T-helper 1 cell treated with Interleukin-12 subunit alpha and Interleukin-12 subunit beta and Interleukin-4 antibody, amounts not matched to agents 30 ng/mL and 1 ng/mL, for 36 hours (primary cell): ENCODE results near the gene GOLGA6L10. TPM values are rescaled to one million over a fixed set of nuclear protein-coding genes. Genes with fewer than 3 reads are reported as not detected.
"Not testable (repeated sequence)": the region's sequence is repeated elsewhere in the genome, so short reads cannot be mapped to it uniquely, and the experiment has no call there.

Experiments
- intact Hi-C: fragments of 100-400 bp; cut with micrococcal nuclease; formaldehyde crosslinking; loops from one replicate; pipeline ENCODE4 v1.15.1; 2024
- total RNA-seq: library from RNA; stranded (reverse); gene quantifications from 2 replicates; pipeline ENCODE4 v1.2.3, GENCODE V29; 2022

GOLGA6L10 gene, protein sequence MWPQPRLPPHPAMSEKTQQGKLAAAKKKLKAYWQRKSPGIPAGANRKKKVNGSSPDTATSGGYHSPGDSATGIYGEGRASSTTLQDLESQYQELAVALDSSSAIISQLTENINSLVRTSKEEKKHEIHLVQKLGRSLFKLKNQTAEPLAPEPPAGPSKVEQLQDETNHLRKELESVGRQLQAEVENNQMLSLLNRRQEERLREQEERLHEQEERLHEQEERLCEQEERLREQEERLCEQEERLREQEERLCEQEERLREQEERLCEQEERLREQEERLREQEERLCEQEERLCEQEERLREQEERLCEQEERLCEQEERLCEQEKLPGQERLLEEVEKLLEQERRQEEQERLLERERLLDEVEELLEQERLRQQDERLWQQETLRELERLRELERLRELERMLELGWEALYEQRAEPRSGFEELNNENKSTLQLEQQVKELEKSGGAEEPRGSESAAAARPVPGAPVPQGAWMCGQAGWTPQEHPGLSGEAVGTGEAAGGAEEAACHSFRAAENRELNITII
- total RNA-seq, result 0.24 and 0.37 TPM in 2 replicates

DNA sequence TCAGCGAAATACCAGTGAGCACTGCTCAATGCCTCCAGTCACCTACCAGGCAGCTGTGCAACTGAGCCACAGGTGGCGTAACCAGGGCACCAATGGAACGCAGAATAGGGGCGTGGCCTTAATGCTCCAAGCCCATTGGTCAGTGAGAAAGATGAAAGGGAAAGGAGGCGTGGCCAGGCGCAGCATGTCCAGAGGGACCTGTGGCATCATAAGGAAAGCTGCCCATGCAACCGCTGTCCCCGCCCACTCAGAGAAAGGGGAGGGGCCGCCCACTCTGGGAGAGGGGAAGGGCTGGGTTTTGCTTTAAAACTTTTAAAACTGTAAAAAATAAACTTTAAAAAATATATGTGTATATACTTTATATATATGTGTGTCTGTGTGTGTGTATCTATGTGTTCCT lies at the start of gene GOLGA6L10:
Gene GOLGA6L10 (minus strand): TSS at position 101 of the 400 bp plus-strand sequence. CDS start 100 bp downstream, at position 1.
- intact Hi-C loops, result not testable (repeated sequence)

- intact Hi-C loops, result no loop called here
These were observed 49.5 kb upstream of the GOLGA6L10 start for GRCh38 chr15:82398785-82399184.

DNA sequence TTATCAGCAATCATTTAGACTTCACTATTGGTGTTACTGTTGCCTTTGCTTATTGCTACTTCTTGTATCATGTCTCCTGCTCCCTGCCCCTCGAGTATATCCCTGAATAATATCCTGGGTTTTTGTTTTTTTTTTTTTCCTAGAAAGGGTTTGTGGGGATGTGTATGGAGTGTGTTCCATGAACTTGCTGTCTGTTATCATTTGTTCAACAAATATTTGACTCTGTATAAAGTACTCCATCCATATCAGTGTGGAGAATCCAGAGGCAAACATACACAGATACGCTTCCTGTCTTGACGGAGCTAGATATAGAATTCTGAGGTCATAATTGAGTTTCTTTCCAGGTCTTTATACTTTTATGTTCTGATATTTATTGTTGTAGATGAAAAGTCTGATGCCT lies 48.5 kb upstream of the GOLGA6L10 start:
- intact Hi-C loops, result no loop called here

DNA sequence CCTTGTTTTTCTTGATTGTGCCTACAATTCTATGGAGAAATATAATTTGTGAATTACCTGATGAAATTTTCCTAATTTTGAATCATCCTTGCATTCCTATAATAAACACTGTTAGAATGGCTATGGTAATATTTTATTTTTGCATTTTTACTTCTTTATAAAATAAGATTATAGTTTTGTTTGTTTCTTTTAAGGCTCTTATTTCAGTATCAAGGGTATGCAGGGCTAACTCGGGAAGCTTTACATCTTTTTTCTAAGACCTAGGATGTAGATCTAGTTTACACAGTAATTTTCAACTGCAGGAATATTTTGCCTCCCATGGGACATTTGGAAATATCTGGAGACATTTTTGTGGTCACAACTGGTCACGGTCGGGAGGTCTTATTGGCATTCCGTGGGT lies 46.5 kb upstream of the GOLGA6L10 start:
- intact Hi-C loops, result not testable (repeated sequence)

DNA sequence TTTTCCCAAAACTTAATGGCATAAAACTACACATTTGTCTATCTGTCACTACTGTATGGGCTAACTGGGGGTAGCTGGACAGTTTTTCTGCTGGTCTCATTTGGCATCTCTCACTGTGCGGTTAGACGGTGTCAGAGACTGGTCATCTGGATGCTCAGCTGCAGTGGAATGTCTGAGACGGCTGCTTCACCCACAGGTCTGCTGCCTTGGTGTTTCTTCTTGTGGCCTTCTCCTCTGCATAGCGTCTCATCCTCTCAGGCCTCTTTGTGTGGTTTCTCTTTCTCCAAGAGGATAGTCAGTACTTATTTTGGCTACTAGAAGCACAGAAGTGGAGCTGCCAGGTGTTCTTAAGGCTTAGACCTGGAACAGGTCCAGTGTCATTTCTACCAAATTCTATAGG lies 44.4 kb upstream of the GOLGA6L10 start:
- intact Hi-C loops, result no loop called here

- intact Hi-C loops, result not testable (repeated sequence)
These were observed 42.8 kb upstream of the GOLGA6L10 start for GRCh38 chr15:82392077-82392476.

- intact Hi-C loops, result not testable (repeated sequence)
These were observed 40.9 kb upstream of the GOLGA6L10 start for GRCh38 chr15:82390152-82390551.

GRCh38 chr15:82387209-82387608 lies 37.9 kb upstream of the GOLGA6L10 start:
- intact Hi-C loops, result not testable (repeated sequence)

GRCh38 chr15:82381330-82381955 lies 32.2 kb upstream of the GOLGA6L10 start:
- intact Hi-C loops, result not testable (repeated sequence)

DNA sequence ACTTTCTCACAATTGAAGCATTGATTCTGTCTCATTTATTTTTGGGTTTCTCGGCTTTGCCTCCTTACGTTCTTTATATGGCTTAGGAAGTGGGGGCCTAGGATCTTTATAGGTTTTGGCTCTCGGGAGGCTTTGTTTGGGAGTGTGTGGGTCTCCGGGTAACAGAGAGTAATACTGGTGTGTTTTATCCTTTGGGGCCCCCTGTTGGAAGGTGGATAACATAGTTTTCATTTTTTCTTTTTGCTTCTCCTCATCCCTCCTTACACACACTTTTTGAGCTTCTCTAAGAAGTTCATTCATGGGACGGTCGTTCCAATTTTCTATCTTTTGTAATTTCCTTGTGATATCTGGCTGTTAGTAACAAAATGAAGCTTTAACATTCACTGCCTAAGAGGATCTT lies 30.3 kb upstream of the GOLGA6L10 start:
- intact Hi-C loops, result not testable (repeated sequence)

DNA sequence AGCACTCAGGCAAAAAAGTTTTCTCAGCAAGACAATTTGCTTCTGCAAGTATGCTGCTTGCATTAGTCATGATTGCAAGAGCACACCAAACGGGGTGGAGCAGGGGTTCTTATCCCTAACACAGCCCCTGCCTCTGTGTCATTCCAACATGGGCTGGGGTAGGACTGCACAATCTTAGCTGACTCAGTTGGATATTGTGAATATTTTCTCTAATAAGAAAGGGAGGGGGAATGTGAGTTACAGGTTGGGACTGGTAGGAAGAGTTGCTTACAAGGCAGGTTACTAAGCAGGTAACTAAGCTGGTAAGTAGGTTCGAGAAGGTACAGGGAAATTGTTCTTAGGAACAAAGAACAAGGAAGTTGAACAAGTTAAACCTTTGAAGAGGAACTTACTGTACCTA lies 24.4 kb upstream of the GOLGA6L10 start:
- intact Hi-C loops, result not testable (repeated sequence)

GRCh38 chr15:82371656-82372055 lies 22.4 kb upstream of the GOLGA6L10 start:
- intact Hi-C loops, result no loop called here

- intact Hi-C loops, result not testable (repeated sequence)
These were observed 18.5 kb upstream of the GOLGA6L10 start for GRCh38 chr15:82367790-82368189.

GRCh38 chr15:82365692-82366323 lies 16.5 kb upstream of the GOLGA6L10 start:
- intact Hi-C loops, result not testable (repeated sequence)

DNA sequence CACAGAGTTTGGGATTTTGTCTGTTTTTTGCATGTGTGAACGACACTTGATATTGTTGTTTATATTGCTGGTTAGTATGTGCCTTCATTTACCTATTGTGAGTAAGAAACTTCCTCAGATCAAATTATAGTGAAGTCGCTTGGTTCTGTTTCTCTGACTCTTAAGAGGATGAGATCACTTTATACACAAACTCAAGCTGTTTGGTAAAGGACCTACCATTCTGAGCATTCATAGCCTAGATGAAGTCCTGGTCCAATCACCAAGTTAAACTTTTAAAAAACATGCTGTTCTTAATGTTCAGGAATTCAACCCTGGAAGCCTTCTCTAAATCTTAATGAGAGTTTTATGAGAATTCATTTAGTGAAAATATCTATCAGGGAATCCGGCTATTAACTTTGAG lies 15.3 kb upstream of the GOLGA6L10 start:
- intact Hi-C loops, result not testable (repeated sequence)

DNA sequence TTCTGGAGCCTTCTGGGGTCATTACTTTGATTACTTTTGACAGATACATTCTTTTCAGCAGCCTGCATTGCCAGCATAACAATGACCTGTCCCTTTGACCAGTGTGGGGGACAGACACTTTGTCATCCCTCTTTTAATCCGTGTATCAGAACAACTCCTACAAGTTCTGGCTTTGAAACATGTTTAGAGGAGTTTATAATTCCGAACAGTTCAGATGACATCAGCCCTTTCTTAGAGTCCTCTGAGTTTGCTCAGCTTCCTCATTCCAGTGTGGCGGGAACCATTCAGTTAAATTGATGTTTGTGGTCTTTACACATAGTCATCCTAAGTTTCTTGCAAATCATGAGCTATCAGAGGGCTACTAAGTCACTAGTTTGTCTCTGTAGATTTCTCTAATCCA lies 13.5 kb upstream of the GOLGA6L10 start:
- intact Hi-C loops, result not testable (repeated sequence)

DNA sequence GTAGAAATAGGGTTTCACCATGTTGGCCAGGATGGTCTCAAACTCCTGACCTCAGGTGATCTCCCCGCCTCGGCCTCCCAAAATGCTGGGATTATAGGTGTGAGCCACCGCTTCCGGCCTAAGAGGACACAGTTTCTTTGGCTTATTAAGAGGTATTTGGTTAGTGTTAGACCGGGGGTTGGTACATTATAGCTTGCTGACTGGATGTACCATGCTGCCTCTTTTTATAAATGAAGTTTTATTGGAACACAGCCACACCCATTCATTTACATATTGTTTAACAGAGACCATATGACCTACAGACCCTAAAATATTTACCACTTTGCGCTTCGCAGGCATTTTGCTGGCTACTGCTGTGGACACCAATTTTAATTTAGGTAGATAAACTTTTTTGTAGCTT lies 11.3 kb upstream of the GOLGA6L10 start:
- intact Hi-C loops, result not testable (repeated sequence)

- intact Hi-C loops, result not testable (repeated sequence)
These were observed 5.8 kb upstream of the GOLGA6L10 start for GRCh38 chr15:82355055-82355454.

DNA sequence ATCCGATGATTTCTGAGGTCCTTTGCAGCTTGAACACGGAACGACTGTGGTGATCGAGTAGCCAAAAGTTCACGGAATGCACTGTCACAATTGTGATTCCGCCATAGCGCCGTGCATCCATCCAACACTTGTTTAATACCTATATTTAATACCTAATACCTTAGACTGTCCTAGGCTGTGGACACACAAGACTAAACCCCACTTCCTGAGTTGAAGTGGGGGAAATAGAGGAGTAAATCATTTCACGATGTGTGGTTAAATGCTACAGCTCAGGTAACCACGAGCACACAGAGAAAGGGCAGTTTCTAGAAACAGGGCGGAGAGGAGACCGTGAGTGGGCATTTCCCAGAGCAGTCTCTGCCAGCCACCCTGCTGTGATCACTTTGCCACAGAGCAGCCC lies 5.3 kb upstream of the GOLGA6L10 start:
- intact Hi-C loops, result not testable (repeated sequence)

- intact Hi-C loops, result not testable (repeated sequence)
These were observed 1.6 kb downstream of the GOLGA6L10 start for GRCh38 chr15:82347645-82348044.

DNA sequence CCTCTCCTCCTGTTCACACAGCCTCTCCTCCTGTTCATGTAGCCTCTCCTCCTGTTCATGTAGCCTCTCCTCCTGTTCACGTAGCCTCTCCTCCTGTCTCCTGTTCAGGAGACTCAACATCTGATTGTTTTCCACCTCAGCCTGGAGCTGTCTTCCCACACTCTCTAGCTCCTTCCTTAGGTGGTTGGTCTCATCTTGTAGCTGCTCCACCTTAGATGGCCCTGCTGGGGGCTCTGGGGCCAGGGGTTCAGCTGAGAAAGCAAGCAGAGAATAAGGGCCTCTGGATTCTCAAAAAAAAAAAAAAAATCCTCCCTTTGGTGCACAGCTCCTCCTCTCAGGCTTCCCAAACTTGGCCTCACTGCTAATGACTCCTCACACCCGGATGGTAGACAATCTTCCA lies 4.1 kb downstream of the GOLGA6L10 start:
- intact Hi-C loops, result not testable (repeated sequence)

DNA sequence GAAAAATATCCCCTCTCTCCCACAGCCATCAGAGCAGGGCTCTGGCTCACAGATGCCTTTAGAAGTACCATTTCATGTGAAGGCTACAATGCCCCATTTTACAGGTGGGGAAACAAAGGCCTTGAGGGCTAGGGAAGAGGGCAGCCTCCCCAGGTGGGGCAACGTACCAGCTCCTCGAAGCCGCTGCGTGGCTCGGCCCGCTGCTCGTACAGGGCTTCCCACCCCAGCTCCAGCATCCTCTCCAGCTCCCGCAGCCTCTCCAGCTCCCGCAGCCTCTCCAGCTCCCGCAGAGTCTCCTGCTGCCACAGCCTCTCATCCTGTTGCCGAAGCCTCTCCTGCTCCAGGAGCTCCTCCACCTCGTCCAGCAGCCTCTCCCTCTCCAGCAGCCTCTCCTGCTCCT lies 4.9 kb downstream of the GOLGA6L10 start:
- intact Hi-C loops, result not testable (repeated sequence)
